Measurements from ENCODE around the gene RARS1.

- TF ChIP-seq TAF1 (IDR thresholded peaks at IDR 0.05; ENCODE audit: borderline replicate concordance, low read depth, low read length) (no peak), POLR2AphosphoS5 (IDR thresholded peaks at IDR 0.05; ENCODE audit: low read depth, low read length) (no peak)
Measured at GRCh38 chr5:168489059-168489458, 2.8 kb downstream of the RARS1 start.
